ENCODE results near the gene XCL2. TPM values are rescaled to one million over a fixed set of nuclear protein-coding genes. Genes with fewer than 3 reads are reported as not detected.
A peak's percentile ranks its signal among the peaks of the same experiment; 100 is the strongest.
"Not testable (repeated sequence)": the region's sequence is repeated elsewhere in the genome, so short reads cannot be mapped to it uniquely, and the experiment has no call there.

XCL2 gene
- total and polyA plus RNA-seq, 8 donors: 0.35 to 25.4 TPM; not detected in 6

GRCh38 chr1:168553680-168554553, 10.1 kb upstream of the XCL2 start:
- TF ChIP-seq POLR2A (IDR thresholded peaks at IDR 0.05) (no peak), POLR2AphosphoS5 (IDR thresholded peaks at IDR 0.05) (no peak), EP300 (IDR thresholded peaks at IDR 0.05) (no peak)
- TF ChIP-seq, protein P1, sequence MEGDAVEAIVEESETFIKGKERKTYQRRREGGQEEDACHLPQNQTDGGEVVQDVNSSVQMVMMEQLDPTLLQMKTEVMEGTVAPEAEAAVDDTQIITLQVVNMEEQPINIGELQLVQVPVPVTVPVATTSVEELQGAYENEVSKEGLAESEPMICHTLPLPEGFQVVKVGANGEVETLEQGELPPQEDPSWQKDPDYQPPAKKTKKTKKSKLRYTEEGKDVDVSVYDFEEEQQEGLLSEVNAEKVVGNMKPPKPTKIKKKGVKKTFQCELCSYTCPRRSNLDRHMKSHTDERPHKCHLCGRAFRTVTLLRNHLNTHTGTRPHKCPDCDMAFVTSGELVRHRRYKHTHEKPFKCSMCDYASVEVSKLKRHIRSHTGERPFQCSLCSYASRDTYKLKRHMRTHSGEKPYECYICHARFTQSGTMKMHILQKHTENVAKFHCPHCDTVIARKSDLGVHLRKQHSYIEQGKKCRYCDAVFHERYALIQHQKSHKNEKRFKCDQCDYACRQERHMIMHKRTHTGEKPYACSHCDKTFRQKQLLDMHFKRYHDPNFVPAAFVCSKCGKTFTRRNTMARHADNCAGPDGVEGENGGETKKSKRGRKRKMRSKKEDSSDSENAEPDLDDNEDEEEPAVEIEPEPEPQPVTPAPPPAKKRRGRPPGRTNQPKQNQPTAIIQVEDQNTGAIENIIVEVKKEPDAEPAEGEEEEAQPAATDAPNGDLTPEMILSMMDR (IDR thresholded peaks at IDR 0.05): no peak
- Histone ChIP-seq H3K9me3 (no peaks in the 10 kb centered on the region), H3K36me3 (no peaks in the 10 kb centered on the region), H3K27ac (no peak overlapping the region), H3K27me3 (no peaks in the 10 kb centered on the region), H3K4me1 (peaks cover 0 to 30% (median 0%) of the 10 kb centered on the region in 4 donors), H3K4me3 (no peak overlapping the region)
- DNase-seq: no peak
- 65 to 85% (median 81%) methylated on average over 5 of the region's 5 CpGs for WGBS, 5 donors
- intact Hi-C loops (cut with DNase I; ENCODE audit: low total_unique reads): no loop called here

- 88 to 96% (median 95%) methylated on average over 6 of the region's 6 CpGs for WGBS, 5 donors
- Histone ChIP-seq H3K36me3 (no peaks in the 10 kb centered on the region), H3K27ac (no peak overlapping the region), H3K4me1 (peaks cover 0 to 30% (median 0%) of the 10 kb centered on the region in 4 donors), H3K27me3 (no peaks in the 10 kb centered on the region), H3K9me3 (no peaks in the 10 kb centered on the region), H3K4me3 (no peak overlapping the region)
- intact Hi-C loops (cut with DNase I; ENCODE audit: low total_unique reads): no loop called here
- DNase-seq: no peak
- TF ChIP-seq, protein P1 (IDR thresholded peaks at IDR 0.05): no peak
- TF ChIP-seq POLR2A (IDR thresholded peaks at IDR 0.05): no peak
- no peak for TF ChIP-seq POLR2AphosphoS5 (IDR thresholded peaks at IDR 0.05)
- no peak for TF ChIP-seq EP300 (IDR thresholded peaks at IDR 0.05)
Measured at GRCh38 chr1:168552961-168553360, 9.2 kb upstream of the XCL2 start.

DNA sequence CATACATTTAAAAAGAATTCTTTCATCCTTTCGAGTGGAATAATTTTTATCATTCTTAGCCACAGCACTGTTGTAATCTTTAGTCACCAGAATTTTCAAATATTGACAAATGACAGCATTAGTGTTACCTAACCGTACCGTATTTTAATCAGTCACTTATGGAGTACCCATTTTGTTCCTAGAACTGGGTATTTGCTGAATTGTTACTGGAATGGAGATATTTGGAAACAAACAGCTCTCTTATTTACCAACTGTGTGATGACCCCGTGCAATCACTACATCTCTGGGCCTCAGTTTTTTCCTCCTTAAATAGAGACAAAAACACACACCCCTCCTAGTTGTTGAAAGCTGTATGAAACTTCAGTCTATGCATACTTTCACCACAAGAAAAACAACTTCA, 7.9 kb upstream of the XCL2 start:
- intact Hi-C loops (cut with DNase I; ENCODE audit: low total_unique reads): no loop called here
- TF ChIP-seq POLR2A (IDR thresholded peaks at IDR 0.05) (no peak), POLR2AphosphoS5 (IDR thresholded peaks at IDR 0.05) (no peak), EP300 (IDR thresholded peaks at IDR 0.05) (no peak)
- TF ChIP-seq, protein P1 (IDR thresholded peaks at IDR 0.05): no peak
- peak in 1 of 2 donors; percentile 34 for DNase-seq
- Histone ChIP-seq H3K4me1 (peaks cover 0 to 21% (median 0%) of the 10 kb centered on the region in 4 donors), H3K9me3 (no peaks in the 10 kb centered on the region), H3K4me3 (no peak overlapping the region), H3K27ac (no peak overlapping the region), H3K36me3 (no peaks in the 10 kb centered on the region), H3K27me3 (no peaks in the 10 kb centered on the region)
- 28 to 45% (median 37%) methylated on average over 4 of the region's 4 CpGs for whole genome bisulfite sequencing, 5 donors

GRCh38 chr1:168550971-168551370, 7.2 kb upstream of the XCL2 start:
- H3K36me3 ChIP-seq: no peaks in the 10 kb centered on the region
- H3K4me1 ChIP-seq: peaks cover 0 to 21% (median 0%) of the 10 kb centered on the region in 4 donors
- no peaks in the 10 kb centered on the region for H3K27me3 ChIP-seq
- TF ChIP-seq, protein P1 (IDR thresholded peaks at IDR 0.05): no peak
- TF ChIP-seq EP300 (IDR thresholded peaks at IDR 0.05) (no peak), POLR2A (IDR thresholded peaks at IDR 0.05) (no peak), POLR2AphosphoS5 (IDR thresholded peaks at IDR 0.05) (no peak)
- 21 to 59% (median 49%) methylated on average over 1 of the region's 1 CpG for WGBS, 5 donors
- DNase-seq: no peak
- H3K27ac ChIP-seq: no peak overlapping the region
- intact Hi-C loops (cut with DNase I; ENCODE audit: low total_unique reads): no loop called here
- no peaks in the 10 kb centered on the region for H3K9me3 ChIP-seq
- H3K4me3 ChIP-seq: no peak overlapping the region

GRCh38 chr1:168546553-168546895, 2.7 kb upstream of the XCL2 start:
- H3K4me1 ChIP-seq; H3K27ac ChIP-seq; DNase-seq; H3K9me3 ChIP-seq; H3K36me3 ChIP-seq; intact Hi-C loops (cut with DNase I; ENCODE audit: low total_unique reads); H3K27me3 ChIP-seq; H3K4me3 ChIP-seq: not testable (repeated sequence)
- WGBS, 5 donors: 63 to 92% (median 88%) methylated on average over 3 of the region's 3 CpGs

Data from stomach (tissue), 9 donors.